ENCODE results near the gene BTBD7. TPM values are rescaled to one million over a fixed set of nuclear protein-coding genes. Genes with fewer than 3 reads are reported as not detected.
A peak's percentile ranks its signal among the peaks of the same experiment; 100 is the strongest.

The BTBD7 gene
- total RNA-seq, 1 donor from 2014 or later, result 39.4 TPM

- no peaks in the 10 kb centered on the region for H3K4me1 ChIP-seq
- intact Hi-C loops (cut with DNase I), result no loop called here
- no peaks in the 10 kb centered on the region for H3K27me3 ChIP-seq (ENCODE audit: low read depth)
- H3K9me3 ChIP-seq, result no peaks in the 10 kb centered on the region
- no peak overlapping the region for H3K4me3 ChIP-seq
- no peak for DNase-seq
- H3K36me3 ChIP-seq, result peaks cover 88% of the 10 kb centered on the region
- no peak for TF ChIP-seq CTCF (IDR thresholded peaks at IDR 0.05)
- ATAC-seq, result no peak
- no peak overlapping the region for H3K27ac ChIP-seq
Measured at GRCh38 chr14:93214598-93214997, 118.2 kb downstream of the BTBD7 start.

GRCh38 chr14:93212432-93212831, 120.4 kb downstream of the BTBD7 start:
- peaks cover 69% of the 10 kb centered on the region for H3K36me3 ChIP-seq
- no peaks in the 10 kb centered on the region for H3K27me3 ChIP-seq (ENCODE audit: low read depth)
- intact Hi-C loops (cut with DNase I), result no loop called here
- H3K9me3 ChIP-seq, result no peaks in the 10 kb centered on the region
- no peak for TF ChIP-seq CTCF (IDR thresholded peaks at IDR 0.05)
- H3K4me1 ChIP-seq, result peaks cover 15% of the 10 kb centered on the region
- H3K4me3 ChIP-seq, result no peak overlapping the region
- DNase-seq (no peak), ATAC-seq (no peak)
- no peak overlapping the region for H3K27ac ChIP-seq

GRCh38 chr14:93207468-93208308, 125.1 kb downstream of the BTBD7 start:
- ATAC-seq, result peak; percentile 79 to 83
- intact Hi-C loops (cut with DNase I), result no loop called here
- TF ChIP-seq CTCF (IDR thresholded peaks at IDR 0.05), result peak; percentile 27
- DNase-seq, result no peak
- Histone ChIP-seq H3K36me3 (peaks cover 22% of the 10 kb centered on the region), H3K4me3 (peak overlapping the region; percentile 82), H3K9me3 (no peaks in the 10 kb centered on the region), H3K4me1 (peaks cover 27% of the 10 kb centered on the region), H3K27me3 (ENCODE audit: low read depth) (no peaks in the 10 kb centered on the region), H3K27ac (peak overlapping the region; percentile 89)

GRCh38 chr14:93206793-93207467, 125.9 kb downstream of the BTBD7 start, which contains the start of the genes GON7 and UBR7:
Gene GON7, minus strand, starts transcription at chr14:93207065. Its CDS starts 28 bp downstream, at chr14:93207037.
Gene UBR7, plus strand, starts transcription at chr14:93207256. Its CDS starts 36 bp downstream, at chr14:93207292.
- H3K9me3 ChIP-seq, result no peaks in the 10 kb centered on the region
- intact Hi-C loops (cut with DNase I), result no loop called here
- H3K4me3 ChIP-seq, result peak within 1 kb of the TSS; percentile 82
- H3K36me3 ChIP-seq, result peaks cover 14% of the 10 kb centered on the region
- H3K4me1 ChIP-seq, result peaks cover 27% of the 10 kb centered on the region
- peak; percentile 94 for DNase-seq
- ATAC-seq, result peak; percentile 99 to 100
- TF ChIP-seq CTCF (IDR thresholded peaks at IDR 0.05), result peak; percentile 48
- H3K27me3 ChIP-seq (ENCODE audit: low read depth), result no peaks in the 10 kb centered on the region
- H3K27ac ChIP-seq, result peak within 1 kb of the TSS; percentile 89

GRCh38 chr14:93201155-93201704, 131.6 kb downstream of the BTBD7 start:
- ATAC-seq (no peak), DNase-seq (no peak)
- H3K36me3 ChIP-seq, result peaks cover 12% of the 10 kb centered on the region
- H3K27me3 ChIP-seq (ENCODE audit: low read depth), result no peaks in the 10 kb centered on the region
- H3K27ac ChIP-seq, result no peak overlapping the region
- H3K4me3 ChIP-seq, result no peak overlapping the region
- no peak for TF ChIP-seq CTCF (IDR thresholded peaks at IDR 0.05)
- no peaks in the 10 kb centered on the region for H3K9me3 ChIP-seq
- H3K4me1 ChIP-seq, result peaks cover 10% of the 10 kb centered on the region
- intact Hi-C loops (cut with DNase I), result no loop called here

All from lower lobe of right lung (tissue), 2 donors.